ENCODE measurements around the gene MAST2.

MAST2 gene

GRCh38 chr1:46080257-46080656 is 276.8 kb downstream of the MAST2 start:
- no peak for DNase-seq

GRCh38 chr1:46081206-46081605 is 277.8 kb downstream of the MAST2 start:
- DNase-seq, result no peak

- DNase-seq, result no peak
Measured at GRCh38 chr1:46081619-46082018, 278.2 kb downstream of the MAST2 start.

GRCh38 chr1:46083579-46083978 is 280.2 kb downstream of the MAST2 start:
- no peak for DNase-seq

GRCh38 chr1:46084553-46085451 is 281.4 kb downstream of the MAST2 start:
- DNase-seq, result no peak
